ENCODE data around the gene TRIM8.
"Not testable (repeated sequence)": the region's sequence is repeated elsewhere in the genome, so short reads cannot be mapped to it uniquely, and the experiment has no call there.

Gene TRIM8

DNA sequence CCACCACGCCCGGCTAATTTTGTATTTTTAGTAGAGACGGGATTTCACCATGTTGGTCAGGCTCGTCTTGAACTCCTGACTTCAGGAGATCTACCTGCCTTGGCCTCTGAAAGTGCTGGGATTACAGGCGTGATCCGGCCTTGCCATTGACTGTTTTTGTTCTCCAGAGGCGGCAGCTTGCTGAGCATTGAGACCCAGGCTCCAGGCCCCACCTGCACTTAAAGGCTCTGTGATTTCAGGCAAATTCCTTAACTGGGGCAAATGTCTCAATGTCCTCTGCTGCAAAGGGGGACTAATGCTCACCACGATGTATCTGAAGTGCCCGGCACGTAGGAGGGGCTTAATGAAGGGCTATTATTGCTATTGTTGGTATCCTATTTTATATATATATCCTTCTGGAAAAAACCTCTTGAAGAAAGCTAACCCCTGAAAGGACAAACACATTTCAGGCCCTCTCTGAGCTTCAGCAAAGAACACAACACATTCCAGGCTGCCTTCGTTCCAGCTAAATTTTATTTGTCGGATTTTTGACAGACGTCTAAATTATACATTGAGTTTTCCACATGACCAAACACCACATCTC lies 29.0 kb downstream of the TRIM8 start:
- no peak for DNase-seq

- DNase-seq = peak; percentile 78
Measured at GRCh38 chr10:102673819-102674511, 29.7 kb downstream of the TRIM8 start.

GRCh38 chr10:102674566-102674965 lies 30.3 kb downstream of the TRIM8 start:
- DNase-seq = no peak

- no peak for DNase-seq
Measured at GRCh38 chr10:102675011-102675665, 30.9 kb downstream of the TRIM8 start.

- DNase-seq = no peak
Measured at GRCh38 chr10:102675666-102676533, 31.6 kb downstream of the TRIM8 start.

DNA sequence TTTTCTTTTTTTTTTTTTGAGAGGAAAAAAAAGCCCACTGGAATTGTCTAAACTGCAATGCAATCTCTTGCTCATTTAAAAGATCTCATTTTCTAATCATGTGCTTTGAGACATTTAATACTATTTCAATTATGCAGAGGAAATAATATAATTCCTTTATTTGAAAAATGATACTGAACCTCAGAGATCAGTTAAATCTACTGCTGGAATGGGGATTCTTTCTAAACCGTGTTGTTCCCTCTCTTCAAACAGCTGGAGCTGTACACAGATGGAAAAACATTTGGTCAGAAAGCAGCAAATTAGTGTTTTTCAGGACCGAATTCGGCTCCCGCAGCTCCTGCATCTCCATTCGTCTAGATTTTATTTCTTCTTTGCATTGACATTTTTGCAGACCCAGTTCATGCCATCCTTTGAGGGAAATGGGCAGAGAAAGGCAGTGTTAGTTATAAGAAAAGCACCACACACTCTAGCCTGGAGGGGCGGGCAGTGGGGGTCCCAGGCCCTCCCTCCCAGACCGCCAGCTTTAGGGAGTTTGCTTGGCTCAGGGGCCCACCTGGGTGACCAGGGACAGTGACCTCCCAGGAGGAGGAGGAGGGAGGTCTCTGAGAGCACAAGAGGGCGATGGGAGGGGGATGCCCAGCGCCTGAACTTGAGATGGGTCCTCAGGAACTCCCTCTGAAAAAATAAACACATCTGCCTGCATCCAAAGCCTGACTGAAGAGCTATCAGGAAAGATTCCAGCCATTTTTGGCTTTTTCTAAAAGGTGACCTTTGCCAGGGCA lies 32.4 kb downstream of the TRIM8 start:
- no peak for DNase-seq

DNA sequence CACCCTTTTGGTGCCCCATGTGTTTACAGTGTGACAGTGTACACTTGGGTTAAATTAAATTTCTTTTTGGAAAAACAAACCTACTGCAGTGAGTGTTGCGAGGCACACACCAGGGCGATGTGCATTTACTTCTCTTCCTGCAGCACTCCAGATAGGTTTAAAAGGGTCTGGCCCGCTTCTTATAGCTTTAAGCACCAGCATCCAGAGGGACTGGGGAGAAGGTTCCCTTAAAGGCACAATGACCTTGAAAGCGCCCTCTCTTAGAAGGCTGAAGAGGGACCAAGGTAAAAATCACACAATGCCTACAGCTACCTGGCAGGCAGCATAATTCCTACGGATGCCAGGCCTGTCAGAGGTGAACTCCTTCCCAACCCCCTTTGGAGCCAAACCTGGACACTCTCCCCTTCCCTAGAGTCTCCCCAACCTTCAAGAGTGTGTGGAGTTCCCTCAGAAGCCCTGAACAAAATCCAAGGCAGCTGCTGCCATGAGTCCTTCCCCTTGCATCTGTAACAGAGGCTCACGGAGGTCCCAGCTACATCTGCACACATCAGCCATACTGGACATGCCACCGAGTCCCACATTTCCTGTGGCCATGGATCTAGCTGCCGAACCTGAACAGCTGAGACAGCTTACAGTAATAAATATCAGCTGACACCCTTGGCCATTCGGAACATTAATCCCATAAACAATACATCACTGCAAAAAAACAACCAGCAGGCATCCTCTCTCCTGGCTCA lies 33.2 kb downstream of the TRIM8 start:
- no peak for DNase-seq

GRCh38 chr10:102678068-102678400 lies 33.8 kb downstream of the TRIM8 start:
- no peak for DNase-seq

- DNase-seq = peak; percentile 44
Measured at GRCh38 chr10:102678842-102679289, 34.6 kb downstream of the TRIM8 start.

GRCh38 chr10:102679596-102679995 lies 35.3 kb downstream of the TRIM8 start:
- no peak for DNase-seq

DNA sequence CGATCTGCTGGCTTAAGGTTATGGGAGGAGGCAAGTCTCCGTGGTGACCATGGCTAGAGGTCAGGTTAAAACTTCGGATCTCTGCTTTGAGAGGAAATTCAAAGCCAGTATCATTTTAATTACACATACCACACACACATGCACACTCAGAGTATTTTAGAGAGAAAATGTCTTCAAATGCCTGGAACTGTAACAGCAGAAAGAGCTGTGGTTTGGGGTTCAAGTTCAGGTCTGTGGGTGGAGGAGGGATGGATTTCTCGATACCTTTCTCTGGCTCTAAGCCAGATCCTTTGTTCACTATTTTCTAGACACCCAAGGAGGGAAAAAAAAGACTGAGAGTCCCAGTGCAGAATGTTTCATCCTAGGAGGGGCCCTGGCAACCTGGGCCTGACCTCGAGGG lies 37.4 kb downstream of the TRIM8 start:
- no peak for DNase-seq

DNA sequence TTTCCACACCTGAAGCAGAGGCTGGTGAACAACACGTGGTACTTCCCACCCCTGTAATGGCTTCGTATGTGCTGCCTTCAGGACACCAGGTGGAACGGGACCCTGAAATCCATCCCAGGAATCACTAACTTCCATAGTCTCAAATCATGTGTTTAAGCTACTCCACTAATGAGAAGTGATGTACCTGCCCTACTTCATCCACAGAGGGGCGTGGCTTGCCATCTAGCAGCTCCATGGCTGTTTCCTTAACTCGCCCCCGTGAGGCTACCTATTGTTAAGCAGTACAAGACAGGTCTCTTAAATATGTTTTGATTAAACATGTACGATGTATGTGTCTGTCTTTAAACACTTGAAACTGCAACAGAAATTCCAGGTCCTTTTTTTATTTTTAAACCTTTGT lies 38.1 kb downstream of the TRIM8 start:
- no peak for DNase-seq

- DNase-seq = no peak
Measured at GRCh38 chr10:102682981-102683380, 38.7 kb downstream of the TRIM8 start.

DNA sequence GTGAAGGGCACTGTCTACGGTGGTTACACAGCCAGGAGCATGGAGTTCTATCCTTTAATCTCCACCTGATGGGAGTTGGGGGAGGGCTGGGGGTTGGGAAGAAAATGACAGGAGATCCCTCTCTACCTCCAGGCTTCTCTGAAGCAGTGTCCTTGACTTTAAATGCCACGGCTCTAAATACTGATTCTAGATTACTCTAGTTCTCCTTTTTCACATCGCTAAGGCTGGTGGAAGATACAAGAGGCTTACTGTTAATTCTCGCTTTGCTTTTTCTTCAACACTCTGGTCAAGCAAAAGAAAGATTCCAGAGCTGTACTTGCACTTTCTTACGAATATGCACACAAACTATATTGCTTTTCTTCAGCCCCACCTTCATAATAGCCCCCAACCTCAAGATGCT lies 39.5 kb downstream of the TRIM8 start:
- no peak for DNase-seq

- DNase-seq = no peak
Measured at GRCh38 chr10:102691285-102692066, 47.2 kb downstream of the TRIM8 start.

GRCh38 chr10:102695401-102695800 lies 51.1 kb downstream of the TRIM8 start:
- DNase-seq = not testable (repeated sequence)

GRCh38 chr10:102696736-102697135 lies 52.5 kb downstream of the TRIM8 start:
- no peak for DNase-seq

- DNase-seq = no peak
Measured at GRCh38 chr10:102698894-102699293, 54.6 kb downstream of the TRIM8 start.

DNA sequence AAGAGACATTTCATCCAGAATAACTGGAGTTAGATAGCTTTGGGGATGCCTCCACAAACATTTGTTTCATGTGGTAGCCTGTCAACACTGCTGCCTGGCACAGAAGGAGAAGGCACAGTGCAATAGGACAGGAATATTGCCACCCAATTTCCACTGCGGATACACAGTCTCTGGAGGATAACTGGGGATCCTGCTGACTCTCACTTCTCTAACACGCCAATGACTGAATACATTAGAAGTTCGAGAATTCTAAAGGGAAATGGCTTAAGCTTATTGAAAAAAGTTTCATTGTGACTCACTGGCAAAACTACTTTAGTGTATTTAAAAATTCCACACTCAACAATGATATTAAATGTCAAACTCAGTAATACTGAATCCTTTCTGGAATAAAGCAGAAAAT lies 57.0 kb downstream of the TRIM8 start:
- DNase-seq = no peak

DNA sequence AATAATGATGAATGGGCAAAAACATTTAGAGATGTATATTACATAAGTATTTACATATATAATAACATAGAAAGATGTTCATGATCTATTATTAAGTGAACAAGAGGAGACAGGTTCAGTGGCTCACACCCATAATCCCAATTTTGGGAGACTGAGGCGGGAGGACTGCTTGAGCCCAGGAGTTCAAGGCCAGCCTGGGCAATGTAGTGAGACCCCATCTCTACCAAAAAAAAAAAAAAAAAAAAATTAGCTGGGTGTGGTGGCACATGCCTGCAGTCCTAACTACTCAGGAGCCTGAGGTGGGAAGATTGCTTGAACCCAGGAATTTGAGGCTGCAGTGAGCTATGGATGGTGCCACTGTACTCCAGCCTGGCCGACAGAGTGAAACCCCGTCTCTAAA lies 57.5 kb downstream of the TRIM8 start:
- no peak for DNase-seq

DNA sequence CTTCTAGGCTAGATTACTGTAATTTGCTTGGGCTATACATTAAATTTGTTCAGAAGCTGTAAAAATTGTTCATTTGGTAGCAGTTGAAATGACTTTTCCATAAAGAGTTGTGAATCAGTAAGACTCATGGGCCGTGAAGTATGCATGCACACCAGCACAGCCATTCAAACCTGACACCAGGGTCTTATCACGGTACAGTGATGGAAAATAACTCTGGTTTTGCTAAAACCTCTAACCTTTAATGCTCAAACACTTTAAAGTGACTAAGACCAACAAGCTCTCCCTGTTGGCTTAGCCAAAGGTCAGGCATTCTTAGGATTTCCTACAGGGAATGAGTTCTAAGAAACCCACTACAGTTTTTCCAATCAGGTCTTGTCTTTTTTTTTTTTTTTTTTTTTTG lies 58.5 kb downstream of the TRIM8 start:
- DNase-seq = no peak

Measured in activated CD4-positive, alpha-beta T cell treated with anti-CD3 and anti-CD28 coated beads, Interleukin-10, Interleukin-2, amounts not matched to agents 100 ng/mL and 50 ng/mL, durations not matched to agents 16 hours and 8 hours (primary cell).